Measurements from ENCODE around the gene PPT2. TPM values are rescaled to one million over a fixed set of nuclear protein-coding genes. Genes with fewer than 3 reads are reported as not detected.

Gene PPT2
- total and polyA plus RNA-seq, 9 donors, result 33.5 to 63.9 (median 43.9) TPM

GRCh38 chr6:32154514-32155161 is 697 bp downstream of the PPT2 start:
- Histone ChIP-seq H3K36me3 (no peaks in the 10 kb centered on the region), H3K4me1 (ENCODE audit: insufficient read depth) (peaks cover 9% of the 10 kb centered on the region), H3K27ac (peak overlapping the region; percentile 90 to 94), H3K4me3 (peak overlapping the region; percentile 51), H3K27me3 (no peaks in the 10 kb centered on the region), H3K9me3 (no peaks in the 10 kb centered on the region)
- WGBS, 3 donors, result 1 to 5% (median 2%) methylated on average over 33 to 34 of the region's 34 CpGs
- peak; percentile 76 to 84 (median 82) for DNase-seq
- intact Hi-C loops (cut with DNase I), result loop anchor here in 3 of 4 donors (2.0 to 10.0 kb wide), 3 partner anchors 36 to 70 kb away; no protein-coding TSS in a partner anchor
- TF ChIP-seq CTCF (IDR thresholded peaks at IDR 0.05) (peak in 2 of 3 donors; percentile 86 to 87), EP300 (IDR thresholded peaks at IDR 0.05) (no peak)

- no peak for DNase-seq
- Histone ChIP-seq H3K9me3 (no peaks in the 10 kb centered on the region), H3K36me3 (no peaks in the 10 kb centered on the region), H3K4me3 (no peak overlapping the region), H3K27ac (no peak overlapping the region), H3K27me3 (no peaks in the 10 kb centered on the region), H3K4me1 (ENCODE audit: insufficient read depth) (peaks cover 9% of the 10 kb centered on the region)
- no peak for TF ChIP-seq EP300 (IDR thresholded peaks at IDR 0.05)
- intact Hi-C loops (cut with DNase I), result loop anchor here in 1 of 4 donors (10.0 kb wide), 1 partner anchor 72 kb away; no protein-coding TSS in a partner anchor
- whole genome bisulfite sequencing, 3 donors, result 78 to 87% (median 79%) methylated on average over 9 of the region's 9 CpGs
Measured at GRCh38 chr6:32156891-32157290, 3.0 kb downstream of the PPT2 start.

GRCh38 chr6:32158052-32158451 is 4.1 kb downstream of the PPT2 start:
- DNase-seq, result no peak
- H3K27me3 ChIP-seq, result no peaks in the 10 kb centered on the region
- no peak overlapping the region for H3K4me3 ChIP-seq
- no peak overlapping the region for H3K27ac ChIP-seq
- peaks cover 6% of the 10 kb centered on the region for H3K4me1 ChIP-seq (ENCODE audit: insufficient read depth)
- no peak for TF ChIP-seq EP300 (IDR thresholded peaks at IDR 0.05)
- TF ChIP-seq CTCF (IDR thresholded peaks at IDR 0.05), result no peak
- TF ChIP-seq POLR2A (IDR thresholded peaks at IDR 0.05), result no peak
- no peaks in the 10 kb centered on the region for H3K9me3 ChIP-seq
- intact Hi-C loops (cut with DNase I), result loop anchor here in 1 of 4 donors (10.0 kb wide), 1 partner anchor 73 kb away; no protein-coding TSS in a partner anchor
- no peaks in the 10 kb centered on the region for H3K36me3 ChIP-seq

- no peak for DNase-seq
- Histone ChIP-seq H3K4me3 (no peak overlapping the region), H3K9me3 (no peaks in the 10 kb centered on the region), H3K36me3 (no peaks in the 10 kb centered on the region), H3K27ac (no peak overlapping the region), H3K27me3 (no peaks in the 10 kb centered on the region), H3K4me1 (ENCODE audit: insufficient read depth) (no peaks in the 10 kb centered on the region)
- intact Hi-C loops (cut with DNase I), result no loop called here
- TF ChIP-seq EP300 (IDR thresholded peaks at IDR 0.05), result no peak
- TF ChIP-seq POLR2A (IDR thresholded peaks at IDR 0.05), result no peak
- TF ChIP-seq CTCF (IDR thresholded peaks at IDR 0.05), result no peak
- WGBS, 3 donors, result 85 to 88% (median 85%) methylated on average over 7 of the region's 7 CpGs
Measured at GRCh38 chr6:32163559-32164258, 9.8 kb downstream of the PPT2 start.

GRCh38 chr6:32164295-32164694 is 10.4 kb downstream of the PPT2 start, which contains the start of gene EGFL8:
Gene EGFL8 (plus strand): TSS chr6:32164595. CDS start chr6:32166166, 1,571 bp downstream.
- no peak within 1 kb of the TSS for H3K27ac ChIP-seq

More at GRCh38 chr6:32164295-32164694, 10.4 kb downstream of the PPT2 start, which contains the start of gene EGFL8:
- intact Hi-C loops (cut with DNase I), result no loop called here
- Histone ChIP-seq H3K9me3 (no peaks in the 10 kb centered on the region), H3K27me3 (no peaks in the 10 kb centered on the region), H3K36me3 (no peaks in the 10 kb centered on the region), H3K4me1 (ENCODE audit: insufficient read depth) (no peaks in the 10 kb centered on the region), H3K4me3 (no peak within 1 kb of the TSS)
- no peak for TF ChIP-seq CTCF (IDR thresholded peaks at IDR 0.05)
- no peak for TF ChIP-seq POLR2A (IDR thresholded peaks at IDR 0.05)
- TF ChIP-seq EP300 (IDR thresholded peaks at IDR 0.05), result no peak
- peak in 1 of 5 donors; percentile 13 for DNase-seq
